CD14-positive monocyte (primary cell): ENCODE data around the gene LYZL1. TPM values are rescaled to one million over a fixed set of nuclear protein-coding genes. Genes with fewer than 3 reads are reported as not detected.

Experiments used
- DNase-seq, 3 donors: peaks; one replicate each; pipeline ENCODE4 v3.0.0-alpha.2; 2011 to 2022
- H2AFZ ChIP-seq: 2 replicates; pipeline ENCODE4 v1.6.0; 2012; ENCODE audit warnings: mild to moderate bottlenecking, low read depth, low read length, inconsistent platforms; ENCODE audit not compliant: insufficient read depth, poor library complexity, severe bottlenecking
- H3K27ac ChIP-seq, 2 donors: 1 replicate in 1 of 2; 2 replicates in 1 of 2; pipeline ENCODE4 v1.5.1; 2012 to 2013; ENCODE audit warnings: low read length in 2 of 2, control low read depth in 1 of 2, inconsistent platforms in 1 of 2, low read depth in 1 of 2, mild to moderate bottlenecking in 1 of 2
- H3K27me3 ChIP-seq, 2 donors: one replicate each; pipeline versions ENCODE4 v1.6.0 to v1.6.1; 2011 to 2013; ENCODE audit warnings: low read length in 2 of 2; ENCODE audit not compliant: control insufficient read depth in 2 of 2, insufficient read depth in 2 of 2
- H3K36me3 ChIP-seq, 2 donors: replicated peaks in 1 of 2; 1 replicate in 1 of 2; 2 replicates in 1 of 2; pipeline versions ENCODE4 v1.5.1 to v1.6.1; 2012 to 2013; ENCODE audit warnings: low read length in 2 of 2, control low read depth in 1 of 2, inconsistent platforms in 1 of 2, mild to moderate bottlenecking in 1 of 2; ENCODE audit not compliant: insufficient read depth in 2 of 2, control insufficient read depth in 1 of 2
- H3K4me1 ChIP-seq, 2 donors: 1 replicate in 1 of 2; 2 replicates in 1 of 2; pipeline versions ENCODE4 v1.5.1 to v1.6.1; 2012 to 2013; ENCODE audit warnings: low read length in 2 of 2, control low read depth in 1 of 2, inconsistent platforms in 1 of 2, mild to moderate bottlenecking in 1 of 2, moderate library complexity in 1 of 2; ENCODE audit not compliant: insufficient read depth in 2 of 2, control insufficient read depth in 1 of 2
- H3K4me2 ChIP-seq: replicated peaks from 2 replicates; pipeline ENCODE3; 2012; ENCODE audit warnings: low read length, moderate library complexity, mild to moderate bottlenecking; ENCODE audit not compliant: poor library complexity, severe bottlenecking; ENCODE audit errors: extremely low read depth
- H3K4me3 ChIP-seq, 3 experiments: fragments of 200-600 bp in 1 of 3; sonication (generic) in 1 of 3; replicated peaks in 1 of 3; 1 replicate in 2 of 3; 2 replicates in 1 of 3; pipeline ENCODE4 v1.5.1; 2011 to 2013; ENCODE audit warnings: low read length in 3 of 3, mild to moderate bottlenecking in 3 of 3, control low read depth in 2 of 3, low read depth in 2 of 3, inconsistent platforms in 1 of 3, moderate library complexity in 1 of 3
- H3K79me2 ChIP-seq: 2 replicates; pipeline ENCODE4 v1.6.0; 2012; ENCODE audit warnings: mild to moderate bottlenecking, control low read depth, inconsistent platforms, low read length, moderate library complexity; ENCODE audit not compliant: insufficient read depth
- H3K9ac ChIP-seq: 2 replicates; pipeline ENCODE4 v1.6.0; 2017; ENCODE audit warnings: low read length, mild to moderate bottlenecking; ENCODE audit not compliant: insufficient read depth, poor library complexity, severe bottlenecking
- H3K9me3 ChIP-seq, 2 donors: replicated peaks in 1 of 2; 1 replicate in 1 of 2; 2 replicates in 1 of 2; pipeline versions ENCODE4 v1.5.1 to v1.6.1; 2012 to 2013; ENCODE audit warnings: low read length in 2 of 2, control low read depth in 1 of 2; ENCODE audit not compliant: control insufficient read depth in 1 of 2, insufficient read depth in 1 of 2
- H4K20me1 ChIP-seq: 2 replicates; pipeline ENCODE4 v1.6.0; 2012; ENCODE audit warnings: mild to moderate bottlenecking, low read length, control low read depth, moderate library complexity; ENCODE audit not compliant: insufficient read depth
- H3K27ac Mint-ChIP-seq, 7 donors: one replicate each; pipeline ENCODE4 v1.8.0; 2020; ENCODE audit warnings: mild to moderate bottlenecking in 7 of 7, mixed read lengths in 7 of 7, moderate library complexity in 6 of 7, inconsistent platforms in 2 of 7
- H3K27me3 Mint-ChIP-seq, 3 donors: one replicate each; pipeline ENCODE4 v1.8.0; 2021 to 2022; ENCODE audit warnings: low read depth in 3 of 3, mild to moderate bottlenecking in 3 of 3, mixed read lengths in 3 of 3, moderate library complexity in 3 of 3, inconsistent platforms in 1 of 3
- H3K36me3 Mint-ChIP-seq, 2 donors: one replicate each; pipeline ENCODE4 v1.8.0; 2020; ENCODE audit warnings: mixed read lengths in 2 of 2, inconsistent platforms in 1 of 2, mild to moderate bottlenecking in 1 of 2
- H3K4me1 Mint-ChIP-seq: one replicate; pipeline ENCODE4 v1.8.0; 2020; ENCODE audit warnings: mild to moderate bottlenecking, mixed read lengths
- H3K4me3 Mint-ChIP-seq, 2 donors: one replicate each; pipeline ENCODE4 v1.8.0; 2020; ENCODE audit warnings: mild to moderate bottlenecking in 2 of 2, mixed read lengths in 2 of 2, moderate library complexity in 1 of 2
- H3K9me3 Mint-ChIP-seq, 7 donors: one replicate each; pipeline ENCODE4 v1.8.0; 2020 to 2022; ENCODE audit warnings: mixed read lengths in 7 of 7, mild to moderate bottlenecking in 6 of 7, moderate library complexity in 6 of 7, inconsistent platforms in 2 of 7
- WGBS: methylation state at CpG from one replicate; pipeline ENCODE4 v1.1.5; 2013; ENCODE audit warnings: missing lambda C conversion rate; ENCODE audit not compliant: insufficient coverage; 5-methylcytosine and 5-hydroxymethylcytosine counted together
- intact Hi-C, 2 donors: fragments of 100-400 bp; cut with micrococcal nuclease; formaldehyde crosslinking; loops; one replicate each; pipeline versions ENCODE4 v1.15.0 to v1.15.1; 2023
- polyA plus RNA-seq, 3 donors: library from polyadenylated mRNA; depleted of rRNA in 1 of 3; unstranded in 2 of 3; stranded (reverse) in 1 of 3; fragments of 300-500 nt in 2 of 3; fragments of >200 nt in 1 of 3; fragmentation: Illumina TruSeq in 2 of 3; gene quantifications; 1 replicate in 2 of 3; 2 replicates in 1 of 3; pipeline ENCODE4 v1.2.3, GENCODE V29; 2012 to 2021
- TF ChIP-seq, protein P1 (sequence below): fragments of 200-600 bp; IDR thresholded peaks from one replicate; pipeline ENCODE4 v1.8.0; 2022; ENCODE audit warnings: antibody characterized with exemption, mild to moderate bottlenecking

Gene LYZL1
- polyA plus RNA-seq, 3 donors = not detected

DNA sequence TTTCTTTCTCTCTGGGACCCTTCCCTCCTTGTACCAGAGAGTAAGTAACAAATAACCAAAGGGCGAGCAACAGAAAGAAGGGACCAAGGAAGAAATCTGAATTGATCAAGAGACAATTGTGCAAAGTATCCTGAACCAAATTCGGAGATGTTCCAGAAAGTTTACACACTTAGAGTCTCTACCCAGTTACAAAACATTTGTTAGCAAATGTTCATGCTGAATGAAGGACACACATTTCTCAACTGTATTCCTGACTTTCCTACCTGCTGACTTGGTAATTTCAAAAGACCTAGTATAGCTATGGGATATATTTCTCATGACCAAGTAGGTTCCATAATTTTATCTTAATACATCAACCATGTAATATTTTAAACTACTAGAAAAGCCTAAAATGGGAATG lies 37.4 kb downstream of the LYZL1 start:
- no peak overlapping the region for H3K9ac ChIP-seq
- intact Hi-C loops = no loop called here
- Mint-ChIP-seq H3K4me1 (no peaks in the 10 kb centered on the region), H3K4me3 (no peak overlapping the region), H3K36me3 (no peaks in the 10 kb centered on the region), H3K27me3 (peaks cover 6 to 10% (median 8%) of the 10 kb centered on the region in 3 donors), H3K9me3 (peaks cover 0 to 4% (median 0%) of the 10 kb centered on the region in 7 donors), H3K27ac (no peak overlapping the region)
- H2AFZ ChIP-seq = no peak overlapping the region
- DNase-seq = no peak
- TF ChIP-seq, protein P1, sequence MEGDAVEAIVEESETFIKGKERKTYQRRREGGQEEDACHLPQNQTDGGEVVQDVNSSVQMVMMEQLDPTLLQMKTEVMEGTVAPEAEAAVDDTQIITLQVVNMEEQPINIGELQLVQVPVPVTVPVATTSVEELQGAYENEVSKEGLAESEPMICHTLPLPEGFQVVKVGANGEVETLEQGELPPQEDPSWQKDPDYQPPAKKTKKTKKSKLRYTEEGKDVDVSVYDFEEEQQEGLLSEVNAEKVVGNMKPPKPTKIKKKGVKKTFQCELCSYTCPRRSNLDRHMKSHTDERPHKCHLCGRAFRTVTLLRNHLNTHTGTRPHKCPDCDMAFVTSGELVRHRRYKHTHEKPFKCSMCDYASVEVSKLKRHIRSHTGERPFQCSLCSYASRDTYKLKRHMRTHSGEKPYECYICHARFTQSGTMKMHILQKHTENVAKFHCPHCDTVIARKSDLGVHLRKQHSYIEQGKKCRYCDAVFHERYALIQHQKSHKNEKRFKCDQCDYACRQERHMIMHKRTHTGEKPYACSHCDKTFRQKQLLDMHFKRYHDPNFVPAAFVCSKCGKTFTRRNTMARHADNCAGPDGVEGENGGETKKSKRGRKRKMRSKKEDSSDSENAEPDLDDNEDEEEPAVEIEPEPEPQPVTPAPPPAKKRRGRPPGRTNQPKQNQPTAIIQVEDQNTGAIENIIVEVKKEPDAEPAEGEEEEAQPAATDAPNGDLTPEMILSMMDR = no peak
- no peak overlapping the region for H3K4me3 ChIP-seq
- no peaks in the 10 kb centered on the region for H3K9me3 ChIP-seq
- H4K20me1 ChIP-seq = no peaks in the 10 kb centered on the region
- H3K27me3 ChIP-seq = no peaks in the 10 kb centered on the region
- no peaks in the 10 kb centered on the region for H3K79me2 ChIP-seq
- H3K36me3 ChIP-seq = no peaks in the 10 kb centered on the region
- no peak overlapping the region for H3K4me2 ChIP-seq
- WGBS = no CpG with 5 or more reads among the region's 2 CpGs
- no peaks in the 10 kb centered on the region for H3K4me1 ChIP-seq
- H3K27ac ChIP-seq = no peak overlapping the region

DNA sequence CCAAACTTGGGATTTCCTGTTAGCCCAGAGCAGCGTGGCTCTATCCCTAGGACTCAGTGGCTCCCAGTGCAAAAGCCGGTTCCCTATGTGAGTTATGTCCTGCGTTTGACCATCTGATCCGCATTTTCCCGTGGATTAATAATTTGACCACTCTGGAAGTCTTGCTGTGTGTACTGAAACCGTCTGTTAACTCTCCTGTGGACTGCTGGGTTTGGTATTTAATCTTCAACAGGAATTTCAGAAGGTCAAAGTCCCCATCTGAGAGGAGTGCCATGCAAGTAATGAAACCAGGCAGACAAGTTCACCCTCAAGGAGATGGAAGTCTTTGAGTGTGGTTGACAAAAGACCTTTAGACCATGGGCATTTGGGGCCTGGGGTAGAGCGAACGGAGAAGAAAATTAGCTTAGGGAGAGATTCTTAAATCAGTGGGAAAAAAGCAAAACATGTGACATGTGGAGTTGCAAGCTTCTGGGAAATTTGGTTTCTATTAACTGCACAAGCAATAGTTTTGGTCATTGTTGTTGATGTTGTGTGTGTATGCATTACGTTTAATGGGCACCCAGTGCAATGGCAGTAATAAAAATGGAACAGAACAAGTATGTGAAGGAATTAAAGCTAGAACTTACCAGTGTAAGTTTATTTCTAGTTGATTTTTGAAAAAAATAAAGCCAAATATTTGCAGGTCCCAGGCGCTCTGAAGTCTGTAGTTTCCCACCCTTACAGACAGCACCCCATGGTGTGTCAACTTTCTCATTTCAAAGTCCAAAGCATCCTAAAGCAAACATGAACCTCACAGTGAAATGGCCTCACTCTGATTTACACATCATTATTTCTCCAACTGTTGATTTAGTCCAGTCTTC lies 38.2 kb downstream of the LYZL1 start:
- whole genome bisulfite sequencing = 91% methylated on average over 8 of the region's 10 CpGs
- H3K27ac Mint-ChIP-seq = no peak overlapping the region
- peaks cover 6 to 7% (median 6%) of the 10 kb centered on the region in 3 donors for H3K27me3 Mint-ChIP-seq

More for the DNA sequence above, 38.2 kb downstream of the LYZL1 start:
- Histone ChIP-seq H4K20me1 (no peaks in the 10 kb centered on the region), H2AFZ (no peak overlapping the region), H3K4me3 (no peak overlapping the region), H3K9me3 (no peaks in the 10 kb centered on the region), H3K27me3 (no peaks in the 10 kb centered on the region), H3K27ac (no peak overlapping the region), H3K4me2 (no peak overlapping the region), H3K79me2 (no peaks in the 10 kb centered on the region), H3K36me3 (no peaks in the 10 kb centered on the region), H3K9ac (no peak overlapping the region), H3K4me1 (no peaks in the 10 kb centered on the region)
- no peak for DNase-seq
- no peaks in the 10 kb centered on the region for H3K36me3 Mint-ChIP-seq
- intact Hi-C loops = no loop called here
- TF ChIP-seq, protein P1 = no peak
- H3K4me3 Mint-ChIP-seq = no peak overlapping the region
- H3K4me1 Mint-ChIP-seq = no peaks in the 10 kb centered on the region
- peaks cover 0 to 4% (median 0%) of the 10 kb centered on the region in 7 donors for H3K9me3 Mint-ChIP-seq
